ENCODE data around the gene TEC.

DNA sequence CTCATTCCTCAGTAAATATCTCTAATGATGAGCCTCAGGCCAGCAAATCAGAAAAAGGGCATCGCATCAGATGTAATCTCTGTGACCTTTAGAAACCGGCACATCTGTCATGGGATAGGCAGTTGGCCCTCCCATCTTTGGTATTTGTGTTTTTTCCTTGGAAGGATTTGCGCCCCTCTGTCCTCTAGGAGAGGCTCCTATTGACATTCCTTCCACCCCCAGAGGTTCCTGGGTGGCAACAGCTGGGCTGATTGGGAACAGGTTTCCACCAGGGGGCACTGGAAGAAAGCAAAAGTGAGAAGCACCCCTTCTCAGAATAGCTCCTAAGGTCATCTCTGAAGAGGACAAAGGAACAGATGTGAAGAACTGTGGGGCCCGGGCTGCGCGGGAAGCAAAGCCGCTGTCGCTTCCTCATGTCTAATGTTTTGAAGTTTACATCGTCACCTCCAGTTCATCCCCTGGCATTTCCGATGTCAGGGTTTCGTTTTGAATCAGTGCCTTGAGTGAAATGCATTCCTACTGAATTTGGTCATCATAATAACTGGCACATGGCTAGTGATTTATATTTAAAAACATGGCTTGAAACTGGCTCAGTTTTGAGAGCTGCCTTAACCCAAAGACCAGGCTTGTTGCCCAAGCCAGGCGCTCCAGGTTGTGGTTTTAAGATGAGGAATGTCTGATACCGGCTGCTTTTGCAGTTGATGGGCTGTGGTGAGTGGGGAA lies 141.8 kb downstream of the TEC start:
- TF ChIP-seq, protein P1, sequence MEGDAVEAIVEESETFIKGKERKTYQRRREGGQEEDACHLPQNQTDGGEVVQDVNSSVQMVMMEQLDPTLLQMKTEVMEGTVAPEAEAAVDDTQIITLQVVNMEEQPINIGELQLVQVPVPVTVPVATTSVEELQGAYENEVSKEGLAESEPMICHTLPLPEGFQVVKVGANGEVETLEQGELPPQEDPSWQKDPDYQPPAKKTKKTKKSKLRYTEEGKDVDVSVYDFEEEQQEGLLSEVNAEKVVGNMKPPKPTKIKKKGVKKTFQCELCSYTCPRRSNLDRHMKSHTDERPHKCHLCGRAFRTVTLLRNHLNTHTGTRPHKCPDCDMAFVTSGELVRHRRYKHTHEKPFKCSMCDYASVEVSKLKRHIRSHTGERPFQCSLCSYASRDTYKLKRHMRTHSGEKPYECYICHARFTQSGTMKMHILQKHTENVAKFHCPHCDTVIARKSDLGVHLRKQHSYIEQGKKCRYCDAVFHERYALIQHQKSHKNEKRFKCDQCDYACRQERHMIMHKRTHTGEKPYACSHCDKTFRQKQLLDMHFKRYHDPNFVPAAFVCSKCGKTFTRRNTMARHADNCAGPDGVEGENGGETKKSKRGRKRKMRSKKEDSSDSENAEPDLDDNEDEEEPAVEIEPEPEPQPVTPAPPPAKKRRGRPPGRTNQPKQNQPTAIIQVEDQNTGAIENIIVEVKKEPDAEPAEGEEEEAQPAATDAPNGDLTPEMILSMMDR (IDR thresholded peaks at IDR 0.05) = no peak
- TF ChIP-seq POLR2A (IDR thresholded peaks at IDR 0.05) (no peak), EP300 (IDR thresholded peaks at IDR 0.05) (no peak)
